HG03378 (cell line): ENCODE results near the gene PUDP.
"Not testable (repeated sequence)": the region's sequence is repeated elsewhere in the genome, so short reads cannot be mapped to it uniquely, and the experiment has no call there.

ENCODE experiments used
- ATAC-seq: cut with Tn5 transposase; IDR thresholded peaks from one replicate; pipeline ENCODE4 v1.9.1; 2021; ENCODE audit warnings: mild to moderate bottlenecking, moderate library complexity; ENCODE audit not compliant: unreplicated experiment

PUDP gene

GRCh38 chrX:7110821-7111276, 37.1 kb downstream of the PUDP start:
- ATAC-seq = peak; percentile 53

DNA sequence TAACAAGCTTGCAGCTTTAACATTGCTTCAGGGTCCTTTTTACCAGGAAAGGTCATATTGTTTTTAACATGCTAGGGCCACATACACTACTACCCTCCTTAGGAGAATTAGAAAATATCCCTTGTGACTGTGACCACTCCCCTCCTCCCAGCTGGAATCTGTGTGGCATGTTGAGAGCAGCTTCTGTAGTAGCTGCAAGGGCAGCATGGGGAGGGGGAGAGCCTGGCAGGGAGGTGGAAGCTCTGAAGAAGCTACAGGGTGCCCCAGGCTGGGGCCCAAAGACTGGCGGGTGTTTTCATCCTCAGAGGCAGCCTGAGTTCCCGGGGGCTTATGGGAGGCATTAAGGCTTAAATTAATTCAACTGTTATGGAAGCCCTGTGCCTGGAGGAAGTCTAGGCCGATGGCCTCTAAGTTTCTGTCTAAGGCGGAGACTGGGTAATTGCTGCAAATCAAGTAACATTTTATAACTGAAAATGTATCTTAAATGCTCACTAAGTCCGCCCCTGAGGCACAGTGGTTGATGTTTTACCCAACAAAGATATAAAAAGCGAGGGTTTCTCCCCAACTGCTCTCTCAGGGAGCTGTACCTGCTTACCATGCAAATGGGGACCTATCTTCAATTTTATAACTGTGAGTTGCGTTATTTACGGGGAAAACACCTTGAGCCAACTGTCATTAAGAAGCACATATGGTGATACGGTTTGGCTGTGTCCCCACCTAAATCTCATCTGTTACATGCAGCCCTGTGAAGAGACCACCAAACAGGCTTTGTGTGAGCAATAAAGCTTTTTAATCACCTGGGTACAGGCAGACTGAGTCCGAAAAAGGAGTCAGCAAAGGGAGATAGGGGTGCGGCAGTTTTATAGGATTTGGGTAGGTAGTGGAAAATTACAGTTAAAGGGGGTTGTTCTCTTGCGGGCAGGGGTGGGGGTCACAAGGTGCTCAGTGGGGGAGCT, 37.8 kb downstream of the PUDP start:
- ATAC-seq = peak; percentile 81

- ATAC-seq = no peak
Observed at GRCh38 chrX:7109049-7109531, 38.9 kb downstream of the PUDP start.

DNA sequence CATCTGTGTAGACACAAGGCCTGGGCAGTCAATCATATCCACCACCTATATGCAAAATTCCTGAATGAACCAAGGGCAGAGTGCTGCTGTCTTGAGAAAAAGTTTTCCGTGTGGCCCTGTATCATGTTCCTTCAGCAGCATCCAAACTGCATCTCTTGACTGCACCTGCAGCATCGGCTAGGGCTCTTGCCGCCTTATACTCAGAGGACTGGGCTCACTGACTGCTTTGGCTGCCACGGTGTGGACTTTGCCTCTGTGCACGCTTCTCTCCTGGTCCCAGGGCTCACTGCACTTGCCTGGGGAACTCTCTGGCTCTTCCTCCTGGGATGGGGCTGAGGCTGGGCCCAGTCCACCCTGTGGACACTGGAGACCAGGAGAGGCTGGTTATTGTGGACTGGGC, 39.9 kb downstream of the PUDP start:
- no peak for ATAC-seq

- no peak for ATAC-seq
Observed at GRCh38 chrX:7106649-7107048, 41.3 kb downstream of the PUDP start.

- ATAC-seq = no peak
Observed at GRCh38 chrX:7102119-7102518, 45.8 kb downstream of the PUDP start.

GRCh38 chrX:7100022-7100421, 47.9 kb downstream of the PUDP start:
- no peak for ATAC-seq

DNA sequence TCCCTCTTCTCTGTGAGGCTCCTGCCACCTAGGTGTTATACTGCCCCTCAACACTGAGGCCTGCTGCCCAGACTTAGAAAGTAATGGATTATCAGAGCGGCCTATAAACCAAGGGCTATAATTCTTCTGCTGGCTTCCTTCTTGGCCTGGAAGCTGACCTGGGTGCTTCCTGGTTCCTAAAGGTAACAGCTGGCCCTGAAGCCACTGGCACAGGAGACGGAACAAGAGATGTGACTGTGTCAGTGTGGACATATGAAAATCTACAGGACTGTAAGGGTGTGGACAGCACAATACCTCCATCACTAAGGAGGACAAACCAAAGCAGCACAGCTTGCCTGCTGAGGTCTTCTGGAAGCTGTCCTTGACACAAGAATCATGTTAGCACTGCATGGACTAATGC, 52.3 kb downstream of the PUDP start:
- ATAC-seq = not testable (repeated sequence)

DNA sequence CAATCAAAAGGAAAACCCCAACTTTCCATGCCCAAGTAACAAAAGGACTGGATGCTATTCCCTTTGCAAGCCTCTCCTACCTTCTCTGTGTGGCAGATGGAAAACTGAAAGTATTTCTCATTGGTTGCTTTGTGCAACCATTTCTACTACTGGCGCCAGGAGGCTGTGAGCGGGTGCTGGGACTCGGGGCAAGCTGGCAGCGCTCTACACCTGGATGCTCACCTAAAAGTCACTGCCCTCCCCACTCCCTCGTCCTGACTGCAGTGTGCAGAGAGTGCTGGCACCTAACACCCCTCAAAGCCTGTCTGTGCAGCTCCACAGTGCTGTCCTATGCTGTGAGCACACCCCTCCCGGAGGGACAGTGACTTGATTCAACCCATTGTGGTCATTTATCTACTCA, 54.6 kb downstream of the PUDP start:
- no peak for ATAC-seq

DNA sequence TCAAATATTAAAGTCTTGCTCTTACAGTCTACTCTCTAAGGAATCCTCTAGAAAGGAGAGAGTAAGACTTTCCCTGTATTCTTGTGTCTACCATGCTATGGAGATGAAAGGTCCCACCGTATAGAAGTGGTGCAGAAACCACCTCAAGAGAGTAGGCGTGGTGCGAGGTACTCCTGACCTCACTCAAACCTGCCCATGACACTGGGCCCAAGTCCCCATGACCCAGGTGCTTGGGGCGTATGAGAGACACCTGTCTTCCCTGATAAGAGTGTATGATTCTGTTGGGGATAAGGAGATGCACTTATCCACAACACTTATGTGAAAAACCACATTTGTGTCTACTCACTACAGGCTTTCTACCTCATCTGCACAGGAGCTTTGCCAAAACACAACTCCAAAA, 55.4 kb downstream of the PUDP start:
- ATAC-seq = no peak

- ATAC-seq = no peak
Observed at GRCh38 chrX:7091923-7092322, 56.0 kb downstream of the PUDP start.

GRCh38 chrX:7090641-7091040, 57.3 kb downstream of the PUDP start:
- ATAC-seq = no peak

GRCh38 chrX:7088968-7089615, 58.9 kb downstream of the PUDP start:
- peak; percentile 44 for ATAC-seq

GRCh38 chrX:7086384-7086783, 61.6 kb downstream of the PUDP start:
- peak; percentile 39 for ATAC-seq

DNA sequence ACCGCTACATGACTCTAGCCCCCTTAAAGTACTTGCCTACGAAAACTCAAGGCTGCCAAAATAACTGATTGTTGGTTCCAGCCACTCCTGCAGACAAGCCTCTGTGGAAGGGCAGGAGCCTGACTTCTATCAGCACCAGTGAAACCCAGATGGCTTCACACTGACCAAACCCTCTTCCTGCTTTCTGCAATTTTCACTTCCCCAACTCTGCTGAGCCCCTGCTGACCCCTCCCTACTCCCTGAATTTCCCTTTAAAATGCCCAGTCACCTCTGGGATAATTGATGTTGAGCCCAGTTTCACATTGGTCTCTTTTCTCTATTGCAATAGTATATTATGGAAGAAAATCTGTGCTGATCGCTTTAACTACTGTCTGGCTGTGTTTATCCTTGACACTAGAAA, 62.1 kb downstream of the PUDP start:
- no peak for ATAC-seq

- ATAC-seq = no peak
Observed at GRCh38 chrX:7084841-7085240, 63.1 kb downstream of the PUDP start.

GRCh38 chrX:7083468-7084396, 64.2 kb downstream of the PUDP start:
- peak; percentile 94 for ATAC-seq

GRCh38 chrX:7083021-7083420, 64.9 kb downstream of the PUDP start:
- ATAC-seq = no peak

GRCh38 chrX:7082556-7082955, 65.4 kb downstream of the PUDP start:
- no peak for ATAC-seq

GRCh38 chrX:7077241-7078230, 70.4 kb downstream of the PUDP start:
- ATAC-seq = no peak
